ENCODE data around the gene GAPVD1.

DNA sequence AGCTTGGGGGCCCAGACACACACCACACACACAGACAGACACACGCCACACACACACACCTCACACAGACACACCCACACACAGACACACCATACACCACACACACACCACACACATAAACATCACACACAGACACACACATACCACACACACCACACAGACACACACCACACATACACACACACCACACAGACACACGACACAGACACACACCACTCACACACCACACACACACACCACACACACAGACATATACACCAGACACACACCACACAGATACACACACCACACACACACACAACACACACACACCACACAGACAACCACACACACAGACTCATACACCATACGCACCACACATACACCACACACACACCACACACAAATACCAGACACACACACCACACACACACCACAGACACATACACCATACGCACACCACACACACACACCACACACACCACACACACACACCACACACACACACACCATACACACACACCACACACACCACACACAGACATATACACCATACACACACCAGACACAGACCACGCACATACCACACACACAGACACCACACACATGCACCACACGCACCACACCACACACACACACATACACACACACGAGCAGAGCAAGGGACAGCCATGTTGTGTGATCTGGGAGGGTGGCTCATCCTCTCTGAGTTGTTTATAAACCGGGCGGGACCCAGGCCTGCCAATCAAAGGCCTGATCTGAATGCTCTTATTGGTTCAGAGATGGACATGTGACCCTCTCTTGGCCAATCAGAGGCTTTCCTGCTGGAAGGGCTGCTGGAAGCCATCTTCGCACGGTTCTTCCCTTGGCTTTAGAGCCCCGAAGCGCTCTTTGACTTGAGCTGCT lies 148.3 kb downstream of the GAPVD1 start:
- TF ChIP-seq, protein P1, sequence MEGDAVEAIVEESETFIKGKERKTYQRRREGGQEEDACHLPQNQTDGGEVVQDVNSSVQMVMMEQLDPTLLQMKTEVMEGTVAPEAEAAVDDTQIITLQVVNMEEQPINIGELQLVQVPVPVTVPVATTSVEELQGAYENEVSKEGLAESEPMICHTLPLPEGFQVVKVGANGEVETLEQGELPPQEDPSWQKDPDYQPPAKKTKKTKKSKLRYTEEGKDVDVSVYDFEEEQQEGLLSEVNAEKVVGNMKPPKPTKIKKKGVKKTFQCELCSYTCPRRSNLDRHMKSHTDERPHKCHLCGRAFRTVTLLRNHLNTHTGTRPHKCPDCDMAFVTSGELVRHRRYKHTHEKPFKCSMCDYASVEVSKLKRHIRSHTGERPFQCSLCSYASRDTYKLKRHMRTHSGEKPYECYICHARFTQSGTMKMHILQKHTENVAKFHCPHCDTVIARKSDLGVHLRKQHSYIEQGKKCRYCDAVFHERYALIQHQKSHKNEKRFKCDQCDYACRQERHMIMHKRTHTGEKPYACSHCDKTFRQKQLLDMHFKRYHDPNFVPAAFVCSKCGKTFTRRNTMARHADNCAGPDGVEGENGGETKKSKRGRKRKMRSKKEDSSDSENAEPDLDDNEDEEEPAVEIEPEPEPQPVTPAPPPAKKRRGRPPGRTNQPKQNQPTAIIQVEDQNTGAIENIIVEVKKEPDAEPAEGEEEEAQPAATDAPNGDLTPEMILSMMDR (conservative IDR thresholded peaks at IDR 0.05), result no peak
- TF ChIP-seq ZFX (IDR thresholded peaks at IDR 0.05), result no peak
